Natural killer cell (primary cell): Measurements from ENCODE around the gene VWDE. TPM values are rescaled to one million over a fixed set of nuclear protein-coding genes. Genes with fewer than 3 reads are reported as not detected.

Experiments used
- ATAC-seq, 3 donors: fragments of 150-1000 bp in 2 of 3; fragments of 200-7000 bp in 1 of 3; cut with Tn5 transposase; 1 replicate in 1 of 3; 2 replicates in 2 of 3; pipeline ENCODE4 v1.10.0; 2021; ENCODE audit warnings: mild to moderate bottlenecking in 2 of 3, moderate library complexity in 2 of 3
- DNase-seq, 2 donors: peaks; one replicate each; pipeline versions ENCODE4 v3.0.0 to v3.0.0-alpha.2; 2013 to 2021; ENCODE audit warnings: mixed read lengths in 1 of 2
- H3K27ac ChIP-seq: one replicate; pipeline ENCODE4 v1.5.1; 2013; ENCODE audit warnings: mild to moderate bottlenecking, low read length
- H3K27me3 ChIP-seq: one replicate; pipeline ENCODE4 v1.6.1; 2013; ENCODE audit warnings: low read length; ENCODE audit not compliant: control insufficient read depth, insufficient read depth
- H3K36me3 ChIP-seq: one replicate; pipeline ENCODE4 v1.6.1; 2013; ENCODE audit warnings: low read length; ENCODE audit not compliant: control insufficient read depth, insufficient read depth
- H3K4me1 ChIP-seq: one replicate; pipeline ENCODE4 v1.6.1; 2013; ENCODE audit warnings: low read length; ENCODE audit not compliant: control insufficient read depth, insufficient read depth
- H3K4me3 ChIP-seq: one replicate; pipeline ENCODE4 v1.5.1; 2013; ENCODE audit warnings: low read length
- H3K9me3 ChIP-seq: one replicate; pipeline ENCODE4 v1.6.1; 2013; ENCODE audit warnings: low read length; ENCODE audit not compliant: control insufficient read depth, insufficient read depth
- H3K27ac Mint-ChIP-seq, 2 donors: one replicate each; pipeline ENCODE4 v1.8.0; 2022; ENCODE audit warnings: mild to moderate bottlenecking in 2 of 2, mixed read lengths in 2 of 2, moderate library complexity in 1 of 2
- H3K27me3 Mint-ChIP-seq, 2 donors: one replicate each; pipeline ENCODE4 v1.8.0; 2022; ENCODE audit warnings: low read depth in 2 of 2, mixed read lengths in 2 of 2
- H3K36me3 Mint-ChIP-seq: one replicate; pipeline ENCODE4 v1.8.0; 2022; ENCODE audit warnings: mixed read lengths
- H3K4me1 Mint-ChIP-seq, 2 donors: one replicate each; pipeline ENCODE4 v1.8.0; 2022; ENCODE audit warnings: mixed read lengths in 2 of 2
- H3K4me3 Mint-ChIP-seq: one replicate; pipeline ENCODE4 v1.8.0; 2022; ENCODE audit warnings: mild to moderate bottlenecking, moderate library complexity, mixed read lengths
- H3K9me3 Mint-ChIP-seq, 2 donors: one replicate each; pipeline ENCODE4 v1.8.0; 2022; ENCODE audit warnings: mixed read lengths in 2 of 2
- CTCF ChIP-seq: fragments of 200-600 bp; IDR thresholded peaks from one replicate; pipeline ENCODE4 v1.8.0; 2022; ENCODE audit warnings: antibody characterized with exemption
- WGBS: methylation state at CpG from one replicate; pipeline ENCODE4 v1.1.7; 2013; ENCODE audit warnings: missing lambda C conversion rate; ENCODE audit not compliant: insufficient coverage; 5-methylcytosine and 5-hydroxymethylcytosine counted together
- intact Hi-C: fragments of 100-400 bp; cut with micrococcal nuclease; formaldehyde crosslinking; loops from one replicate; pipeline ENCODE4 v1.14.2; 2022
- total RNA-seq, 4 donors: library from RNA; stranded (reverse); fragments of 120-200 nt in 1 of 4; gene quantifications; one replicate each; pipeline versions ENCODE4 v1.2.3 to v1.2.4, GENCODE V29; 2013 to 2022

Gene VWDE
- total RNA-seq, 3 donors from 2014 or later (not counting 1 experiment from before 2014, with no cell fraction given) = 0.09 TPM; not detected in 2

- no peak overlapping the region for H3K4me3 ChIP-seq
- peaks cover 4% of the 10 kb centered on the region for H3K4me1 ChIP-seq
- Mint-ChIP-seq H3K27me3 (peaks cover 15 to 42% of the 10 kb centered on the region in 2 donors), H3K27ac (no peak overlapping the region), H3K4me3 (no peak overlapping the region), H3K36me3 (no peaks in the 10 kb centered on the region), H3K4me1 (peaks cover 6 to 8% of the 10 kb centered on the region in 2 donors), H3K9me3 (peaks cover 2 to 8% of the 10 kb centered on the region in 2 donors)
- H3K27ac ChIP-seq = no peak overlapping the region
- H3K36me3 ChIP-seq = no peaks in the 10 kb centered on the region
- ATAC-seq (no peak), DNase-seq (no peak)
- H3K9me3 ChIP-seq = peaks cover 4% of the 10 kb centered on the region
- no CpG with 5 or more reads among the region's 3 CpGs for WGBS
- H3K27me3 ChIP-seq = peaks cover 3% of the 10 kb centered on the region
- intact Hi-C loops = no loop called here
- TF ChIP-seq CTCF = no peak
Observed at GRCh38 chr7:12402365-12402725, 1.3 kb downstream of the VWDE start.

GRCh38 chr7:12401538-12402364, 1.9 kb downstream of the VWDE start:
- Histone ChIP-seq H3K36me3 (no peaks in the 10 kb centered on the region), H3K9me3 (peaks cover 4% of the 10 kb centered on the region), H3K27me3 (peaks cover 3% of the 10 kb centered on the region), H3K4me3 (no peak overlapping the region), H3K4me1 (peaks cover 4% of the 10 kb centered on the region), H3K27ac (no peak overlapping the region)
- no peak overlapping the region for H3K4me3 Mint-ChIP-seq
- 93% methylated on average over 4 of the region's 9 CpGs for WGBS
- peaks cover 6 to 8% of the 10 kb centered on the region in 2 donors for H3K4me1 Mint-ChIP-seq
- DNase-seq (no peak), ATAC-seq (no peak)
- TF ChIP-seq CTCF = no peak
- intact Hi-C loops = no loop called here
- H3K9me3 Mint-ChIP-seq = peaks cover 2 to 8% of the 10 kb centered on the region in 2 donors
- peaks cover 15 to 42% of the 10 kb centered on the region in 2 donors for H3K27me3 Mint-ChIP-seq
- H3K36me3 Mint-ChIP-seq = no peaks in the 10 kb centered on the region
- no peak overlapping the region for H3K27ac Mint-ChIP-seq

GRCh38 chr7:12398186-12398585, 5.5 kb downstream of the VWDE start:
- Mint-ChIP-seq H3K27ac (no peak overlapping the region), H3K36me3 (no peaks in the 10 kb centered on the region), H3K27me3 (peaks cover 9 to 30% of the 10 kb centered on the region in 2 donors), H3K9me3 (peaks cover 2 to 5% of the 10 kb centered on the region in 2 donors), H3K4me1 (peaks cover 4 to 5% of the 10 kb centered on the region in 2 donors), H3K4me3 (no peak overlapping the region)
- no peak for TF ChIP-seq CTCF
- Histone ChIP-seq H3K4me1 (no peaks in the 10 kb centered on the region), H3K27ac (no peak overlapping the region), H3K27me3 (peaks cover 3% of the 10 kb centered on the region), H3K4me3 (no peak overlapping the region), H3K9me3 (peaks cover 4% of the 10 kb centered on the region), H3K36me3 (no peaks in the 10 kb centered on the region)
- intact Hi-C loops = no loop called here
- no peak for ATAC-seq
- DNase-seq = no peak
